ENCODE measurements around the gene MBD2.

MBD2 gene

DNA sequence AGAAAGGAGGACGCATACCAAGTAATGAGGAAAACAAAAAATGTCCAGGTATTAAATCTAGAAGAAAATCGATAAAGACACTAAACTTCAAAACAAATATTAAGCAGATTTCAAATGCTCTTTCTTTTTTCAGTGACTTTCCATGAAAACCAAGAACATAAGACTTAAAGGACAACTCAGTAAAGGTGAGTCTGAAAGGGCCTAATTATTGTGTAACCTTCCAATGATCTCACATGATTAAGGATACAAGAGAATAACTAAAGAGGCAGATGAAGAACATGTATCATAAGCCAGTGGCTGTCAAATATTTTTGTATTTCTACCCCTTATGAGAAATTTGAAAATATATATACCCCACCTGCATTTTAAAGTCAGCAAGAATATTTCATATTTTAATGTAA, 30.7 kb downstream of the MBD2 start:
- DNase-seq, result no peak

DNA sequence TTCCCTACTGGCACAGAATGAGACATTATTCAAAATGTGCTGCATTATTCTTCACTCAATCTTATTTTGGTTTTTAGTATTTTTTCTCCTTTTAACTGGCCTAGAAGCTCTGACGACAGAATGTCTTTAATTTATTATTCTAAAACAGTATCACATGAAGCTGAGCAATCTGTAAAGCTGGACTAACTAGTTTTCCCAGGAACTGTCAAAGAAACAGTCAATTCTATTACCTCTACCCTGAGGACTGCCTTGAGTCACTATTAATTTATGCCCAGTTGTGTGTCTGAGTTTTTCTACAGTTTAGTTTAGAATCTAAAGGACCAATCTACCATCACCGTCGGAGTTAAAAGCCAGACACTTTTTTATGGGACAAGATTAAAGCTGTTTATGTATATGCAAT, 31.6 kb downstream of the MBD2 start:
- DNase-seq, result no peak

DNA sequence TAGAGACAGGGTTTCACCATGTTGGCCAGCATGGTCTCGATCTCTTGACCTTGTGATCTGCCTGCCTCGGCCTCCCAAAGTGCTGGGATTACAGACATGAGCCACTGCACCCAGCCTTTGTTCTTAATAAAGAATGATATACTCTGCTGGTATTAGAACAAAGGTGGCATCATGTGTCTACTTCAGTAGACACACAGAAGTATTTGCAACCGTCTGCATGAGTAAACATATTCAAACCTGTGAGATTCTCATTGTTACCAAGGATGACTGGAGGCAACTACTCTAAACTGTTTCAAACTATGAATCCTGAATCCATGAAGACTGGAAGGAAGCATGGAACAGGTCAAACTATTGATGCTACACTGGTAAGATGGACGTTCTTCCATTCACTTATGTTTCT, 32.1 kb downstream of the MBD2 start:
- no peak for DNase-seq

DNA sequence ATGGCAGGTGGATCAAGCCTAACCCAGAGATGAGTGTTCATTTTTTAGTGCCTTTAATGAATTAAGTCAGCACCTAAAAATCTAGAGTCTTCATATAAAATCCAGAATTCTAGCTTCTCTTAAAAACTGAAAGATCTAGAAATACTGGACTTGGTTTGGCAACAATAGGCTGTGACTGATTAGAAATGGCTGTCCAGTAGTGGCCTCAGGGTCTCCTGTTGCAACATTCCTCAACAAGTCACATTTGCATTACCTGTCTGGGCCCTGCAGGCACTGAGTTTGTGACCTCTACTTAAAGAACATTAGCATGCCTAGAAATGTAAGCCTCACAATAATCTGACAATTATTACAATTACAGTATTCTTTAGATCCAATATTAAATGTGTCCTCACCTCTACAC, 33.1 kb downstream of the MBD2 start:
- DNase-seq, result no peak

DNA sequence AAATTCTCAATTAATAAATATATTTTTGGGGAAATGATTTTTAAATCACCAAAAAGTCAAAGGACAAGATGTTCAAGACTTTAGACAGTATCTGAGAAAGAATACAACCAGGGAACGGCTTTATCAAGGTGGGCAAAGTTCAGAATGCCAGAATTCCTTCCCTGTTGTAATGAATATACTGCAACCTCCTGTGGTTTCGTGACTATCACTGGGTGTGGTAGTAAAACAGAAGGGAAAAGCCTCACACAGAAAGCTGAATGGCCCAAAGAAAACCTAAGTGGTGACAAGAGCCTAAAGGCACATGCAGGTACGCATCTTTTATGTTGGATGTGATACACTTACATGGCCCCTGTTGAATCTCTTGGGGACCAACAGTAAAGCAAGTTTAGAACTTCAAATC, 37.1 kb downstream of the MBD2 start:
- DNase-seq, result no peak

DNA sequence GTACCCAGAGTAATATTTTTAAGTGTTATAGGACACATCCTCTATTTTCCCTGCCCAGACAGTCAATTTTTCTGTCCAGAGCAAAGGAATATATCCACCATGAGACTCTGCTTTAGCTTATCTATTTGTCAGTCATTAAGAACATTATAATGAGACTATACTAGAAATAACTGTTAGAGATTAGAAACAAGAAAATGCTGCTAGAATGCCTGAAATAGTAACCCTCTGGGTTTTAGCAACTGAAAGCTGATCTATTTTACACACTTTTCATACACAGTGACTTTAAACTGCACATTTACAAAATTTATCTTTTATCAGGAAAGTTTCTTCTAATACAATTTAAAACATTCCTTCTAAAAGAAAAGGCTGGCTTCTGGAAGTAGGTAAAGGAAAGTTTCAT, 39.6 kb downstream of the MBD2 start:
- no peak for DNase-seq

DNA sequence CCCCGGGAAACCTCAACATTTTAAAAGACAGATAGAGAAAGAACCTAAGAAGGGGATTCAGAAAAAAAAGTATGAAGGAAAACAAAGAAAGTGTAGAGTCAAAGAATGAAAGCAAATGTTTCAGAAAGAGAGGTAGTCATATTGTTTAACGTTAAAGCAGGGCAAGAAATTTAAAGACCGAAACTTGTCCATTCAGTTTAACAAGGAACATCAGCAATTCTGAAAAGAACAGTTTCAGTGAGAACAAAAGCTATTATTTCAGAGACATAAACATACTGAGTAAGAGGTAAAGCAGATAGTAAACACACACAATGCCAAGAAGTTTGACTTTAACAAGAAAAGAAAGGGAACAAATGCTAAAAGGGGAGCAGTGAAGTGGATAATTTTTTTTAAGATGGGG, 41.1 kb downstream of the MBD2 start:
- DNase-seq, result no peak

DNA sequence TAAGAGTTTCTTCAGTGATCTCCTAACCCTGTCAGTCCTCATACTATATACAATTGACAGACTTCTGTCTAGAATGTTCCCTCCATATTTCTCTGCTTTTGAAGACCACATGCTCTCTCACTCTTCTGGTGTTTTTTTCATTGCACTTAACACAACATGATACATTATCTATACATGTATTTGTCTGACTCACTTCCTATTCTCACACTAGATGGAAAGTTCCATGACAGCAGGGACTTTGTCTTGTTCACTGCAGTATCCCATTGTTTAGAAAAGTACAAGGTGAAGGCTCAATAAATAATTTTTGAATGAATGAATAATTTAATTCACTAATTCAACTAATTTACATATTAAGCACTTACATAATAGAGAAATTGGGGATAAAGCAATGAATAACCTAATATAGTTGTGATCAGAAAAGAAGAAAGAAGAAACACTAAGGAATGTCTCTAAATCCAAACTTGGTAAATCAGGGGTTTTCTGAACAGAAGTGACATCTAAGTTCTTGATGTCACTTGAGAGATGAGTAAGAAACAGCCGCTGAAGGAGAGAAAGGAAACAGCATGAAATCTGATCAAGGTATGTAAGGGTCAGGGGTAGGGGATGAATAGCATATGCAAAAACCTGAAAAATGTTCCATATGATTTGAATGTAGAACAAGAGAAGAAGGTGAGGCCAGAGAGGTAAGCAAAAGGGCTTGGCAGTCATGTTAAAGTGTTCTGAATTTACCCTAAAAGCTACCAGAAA, 42.4 kb downstream of the MBD2 start:
- DNase-seq, result peak; percentile 1

DNA sequence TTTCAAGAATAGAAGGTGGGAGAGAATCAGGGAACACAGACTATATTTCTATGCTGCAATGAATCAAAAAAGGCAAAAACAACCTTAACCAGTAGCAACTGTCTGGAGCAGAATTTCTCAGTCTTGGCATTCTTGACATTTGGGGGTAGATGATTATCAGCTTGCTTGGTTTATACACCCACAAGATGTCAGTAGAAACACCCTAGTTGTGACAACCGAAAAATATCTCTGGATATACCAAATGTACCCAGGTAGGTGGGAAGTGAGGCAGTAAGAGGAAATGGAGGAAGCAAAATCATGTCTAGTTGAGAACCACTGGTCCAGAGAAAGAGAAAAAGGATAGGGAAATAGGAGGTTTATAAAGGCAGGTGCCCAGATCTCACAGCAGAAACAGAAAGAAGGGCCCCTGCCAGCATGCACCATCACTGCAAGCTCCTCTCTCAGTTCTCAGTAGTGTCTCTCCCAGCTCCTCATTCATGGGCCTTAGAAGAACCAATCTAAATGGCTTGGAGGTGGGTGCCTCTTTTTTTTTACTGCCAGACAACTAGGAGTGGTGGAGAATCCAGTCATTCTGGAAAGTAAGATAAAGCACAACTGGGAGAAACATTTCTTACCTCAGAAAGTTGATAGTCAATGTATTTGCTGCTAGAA, 50.4 kb downstream of the MBD2 start:
- DNase-seq, result no peak

DNA sequence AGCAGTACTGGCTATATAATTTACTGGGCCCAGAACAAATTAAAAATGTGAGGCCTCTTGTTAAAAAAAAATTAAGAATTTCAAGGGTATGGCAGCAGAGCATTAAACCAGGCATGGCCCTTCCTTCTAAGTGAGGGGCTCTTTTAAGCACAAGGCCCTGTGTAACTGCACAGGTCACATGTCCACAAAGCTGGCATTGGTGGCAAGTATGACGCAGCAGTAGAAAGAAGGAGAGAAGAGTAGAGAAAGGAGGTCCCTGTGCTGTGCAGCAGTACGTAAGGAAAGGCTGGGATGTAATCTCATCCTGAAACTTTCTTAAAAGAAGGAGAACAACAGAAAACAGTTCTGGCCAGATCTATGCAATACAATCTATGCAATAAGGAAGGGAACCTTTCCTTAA, 51.2 kb downstream of the MBD2 start:
- DNase-seq, result no peak

DNA sequence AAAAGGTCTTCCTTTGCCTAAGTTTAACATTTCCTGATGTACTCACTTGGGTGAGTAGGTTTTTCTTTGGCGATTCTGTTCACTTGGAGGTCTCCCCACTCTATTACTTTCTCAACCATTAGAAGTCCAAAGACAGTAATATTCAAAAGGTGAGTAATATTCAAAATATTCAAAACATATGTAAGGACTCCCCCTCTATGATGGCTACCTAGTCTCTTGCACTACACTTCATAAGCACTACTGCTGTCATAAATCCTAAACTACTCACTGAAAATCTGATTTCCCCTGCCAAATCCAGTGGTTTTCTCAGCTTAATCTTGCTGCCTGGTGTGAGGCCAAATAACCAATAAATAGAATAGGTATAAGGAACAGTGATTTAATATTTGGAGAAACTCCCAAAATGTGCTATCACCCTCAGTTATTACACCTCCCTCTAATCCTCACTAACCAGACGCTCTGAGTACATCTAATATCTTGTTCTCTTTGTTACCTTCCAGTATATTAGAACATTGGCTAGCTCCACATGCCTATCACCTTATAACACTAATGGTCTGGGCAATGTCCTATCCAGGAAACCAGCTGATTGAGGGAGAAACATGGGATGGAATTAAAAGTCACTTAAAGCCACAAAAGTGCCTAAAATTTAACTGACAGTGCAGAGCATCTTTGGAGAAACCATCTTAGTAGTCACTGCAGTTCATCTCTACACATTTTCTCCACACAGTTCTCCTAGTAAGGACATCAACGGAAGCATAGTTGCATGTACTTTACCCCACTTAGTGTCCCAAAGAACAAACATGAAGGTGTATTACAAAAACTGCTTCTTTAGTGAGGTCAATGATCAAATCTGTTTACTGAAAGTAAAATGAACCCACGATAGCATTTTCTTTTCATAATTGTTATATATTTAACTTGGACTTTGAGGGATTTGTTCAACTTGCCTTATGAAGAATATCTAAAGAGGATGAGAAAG, 54.8 kb downstream of the MBD2 start:
- DNase-seq, result no peak

DNA sequence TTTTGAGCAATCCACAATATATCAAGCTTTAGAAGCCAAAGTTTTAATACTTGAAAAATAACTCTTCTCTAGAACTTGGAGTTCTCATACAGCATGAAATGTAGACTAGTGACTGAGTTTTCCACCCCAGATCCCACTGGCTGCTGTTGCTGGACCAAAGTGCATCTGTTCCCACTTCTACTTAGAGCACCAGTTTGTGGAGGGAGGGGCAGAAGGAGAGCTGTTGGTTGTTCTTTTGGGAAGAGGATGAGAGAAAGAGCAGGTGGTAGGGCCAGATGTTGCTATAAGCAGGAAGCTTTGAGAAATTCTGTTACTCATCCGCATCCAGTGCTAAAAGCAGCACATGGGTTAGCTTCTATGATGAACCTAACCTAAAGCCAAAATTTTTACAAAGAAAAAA, 59.0 kb downstream of the MBD2 start:
- DNase-seq, result no peak

DNA sequence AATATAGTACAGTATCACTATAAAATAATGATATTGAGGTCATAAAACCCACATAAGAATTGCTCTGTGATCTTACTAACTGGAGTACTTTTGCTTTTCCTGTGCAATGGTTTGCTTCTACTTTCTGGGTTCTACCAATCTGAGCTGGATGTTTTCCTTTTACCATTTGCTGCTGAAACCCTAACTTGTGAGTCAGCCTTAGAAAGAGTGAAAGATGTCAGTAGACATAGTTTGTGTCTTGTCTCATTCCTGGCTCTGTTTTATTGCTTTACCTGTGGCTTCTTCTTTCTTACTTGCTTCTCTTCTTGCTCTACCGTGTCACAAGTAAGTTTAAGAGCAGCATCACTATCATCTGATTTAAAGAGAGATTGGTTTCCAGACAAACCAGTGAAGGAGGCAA, 61.0 kb downstream of the MBD2 start:
- DNase-seq, result no peak

DNA sequence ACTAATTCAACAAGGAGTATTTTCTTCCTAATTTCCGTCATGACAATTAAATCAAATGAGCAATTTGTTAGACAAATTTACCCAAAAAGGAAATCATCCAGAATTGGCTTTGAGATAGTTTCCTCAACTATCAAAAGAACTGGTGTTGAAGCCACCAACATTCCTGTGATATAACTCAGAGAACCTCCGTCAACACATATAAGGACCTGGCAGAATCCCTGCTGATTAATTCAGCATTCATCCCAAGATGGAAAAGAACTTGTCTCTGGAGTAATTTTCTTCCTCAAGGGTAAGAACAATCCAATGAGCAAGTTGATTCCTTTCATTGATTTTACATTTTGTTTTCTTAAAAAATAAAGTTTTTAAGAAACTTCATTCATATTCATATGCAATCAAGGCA, 62.0 kb downstream of the MBD2 start:
- no peak for DNase-seq

DNA sequence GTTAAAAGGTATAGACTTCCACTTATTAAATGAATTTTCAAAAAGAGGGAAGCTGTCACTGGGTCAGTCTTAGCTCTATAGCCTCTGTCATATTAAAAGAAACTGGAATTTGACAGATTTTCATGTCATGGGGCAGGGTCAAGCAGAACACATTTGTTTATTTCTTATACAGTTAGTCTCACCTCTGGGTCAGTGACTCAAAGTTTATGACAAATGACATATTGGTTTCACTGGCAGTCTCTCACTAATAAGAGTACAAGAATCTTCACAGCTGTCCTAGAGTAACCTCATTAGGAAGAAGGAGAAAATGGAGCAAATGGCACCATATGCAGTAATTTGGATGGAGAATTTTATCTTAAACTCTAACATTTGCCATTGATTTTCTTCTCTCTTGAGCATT, 63.2 kb downstream of the MBD2 start:
- DNase-seq, result no peak

DNA sequence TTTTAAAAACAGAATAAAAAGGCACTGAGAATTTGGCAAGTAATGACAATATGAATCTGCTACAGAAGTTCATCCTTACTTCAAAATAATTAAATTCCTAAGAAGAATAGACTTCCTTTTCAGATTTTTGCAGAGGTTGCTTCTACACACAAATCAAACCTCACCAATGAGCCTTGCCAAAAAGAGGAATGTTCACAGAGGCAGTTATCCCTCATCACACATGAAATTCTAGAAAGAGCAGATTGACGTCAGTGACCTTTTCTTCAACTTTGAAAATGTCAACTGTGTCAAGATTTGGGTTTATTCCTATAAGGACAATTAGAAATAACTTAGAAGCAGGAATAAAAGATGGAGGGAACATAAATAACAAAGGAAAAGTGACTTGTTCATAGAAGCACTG, 64.6 kb downstream of the MBD2 start:
- DNase-seq, result no peak

DNA sequence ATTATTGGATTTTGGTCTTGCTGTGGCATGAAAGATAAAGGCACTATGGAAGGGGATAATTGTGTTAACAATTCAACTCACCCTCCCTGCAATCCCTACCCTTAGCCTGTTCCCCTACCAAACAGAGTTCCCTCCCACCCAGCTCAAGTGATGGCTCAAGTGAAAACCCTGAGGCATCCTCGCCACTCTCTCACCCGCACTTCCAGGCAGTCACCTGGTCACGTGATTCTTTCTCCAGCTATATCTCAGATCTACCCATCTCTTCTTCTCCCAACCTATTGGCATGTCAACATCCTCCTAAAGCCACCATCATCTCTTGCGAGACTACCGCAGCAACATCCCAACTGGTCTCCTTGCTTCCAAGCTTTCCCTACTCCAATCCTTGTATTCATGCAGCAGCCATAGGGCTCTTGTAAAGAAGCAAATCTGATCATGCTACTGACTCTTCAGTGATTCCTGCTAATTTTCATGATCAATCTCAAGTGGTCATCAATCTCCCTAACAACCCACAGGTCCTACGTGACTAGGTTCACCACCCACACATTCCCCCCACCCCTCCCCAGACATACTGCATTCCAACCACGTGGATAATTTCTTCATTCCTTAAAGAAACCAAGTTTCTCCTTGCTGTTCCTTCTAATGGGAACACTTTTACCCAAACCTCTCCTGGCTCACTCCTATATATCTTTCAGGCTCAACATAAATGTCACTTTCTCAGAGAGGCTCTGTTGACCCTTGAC, 66.7 kb downstream of the MBD2 start:
- DNase-seq, result no peak

DNA sequence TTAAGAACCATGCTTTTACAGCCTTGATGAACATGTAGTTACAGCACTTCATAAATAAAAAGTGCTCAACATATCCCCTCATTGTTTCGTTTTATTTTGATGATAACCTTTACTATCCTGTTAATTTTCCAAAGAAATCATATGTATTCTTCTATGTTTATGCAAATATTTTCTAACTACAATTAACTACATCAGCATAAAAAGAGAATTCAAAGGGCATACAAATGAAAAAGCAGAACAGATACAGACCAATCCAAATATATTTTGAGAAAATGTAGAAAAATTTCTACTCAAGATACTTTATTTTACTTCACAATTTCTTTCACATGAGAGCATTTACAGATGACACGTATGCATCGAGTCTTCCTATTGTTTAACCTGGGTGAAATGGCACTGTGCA, 69.1 kb downstream of the MBD2 start:
- no peak for DNase-seq

DNA sequence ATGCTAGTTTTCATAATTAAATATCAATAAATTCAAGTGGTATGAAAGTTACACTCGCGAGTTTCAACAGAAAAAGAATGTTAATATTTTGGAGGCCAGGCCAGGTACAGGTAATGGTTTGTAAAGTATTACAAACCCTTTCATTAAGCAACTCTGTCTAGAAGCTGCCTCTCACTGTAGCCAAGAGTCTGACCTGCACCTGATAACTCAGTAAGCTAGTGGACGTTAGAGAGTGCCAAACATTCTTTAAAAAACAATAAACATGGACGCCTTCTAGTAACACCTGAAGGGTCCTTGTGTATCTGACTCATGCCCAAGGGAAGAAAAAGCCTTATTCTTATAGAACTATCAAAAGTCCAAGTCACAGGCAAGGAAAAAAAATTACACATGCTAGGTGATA, 70.2 kb downstream of the MBD2 start:
- no peak for DNase-seq

DNA sequence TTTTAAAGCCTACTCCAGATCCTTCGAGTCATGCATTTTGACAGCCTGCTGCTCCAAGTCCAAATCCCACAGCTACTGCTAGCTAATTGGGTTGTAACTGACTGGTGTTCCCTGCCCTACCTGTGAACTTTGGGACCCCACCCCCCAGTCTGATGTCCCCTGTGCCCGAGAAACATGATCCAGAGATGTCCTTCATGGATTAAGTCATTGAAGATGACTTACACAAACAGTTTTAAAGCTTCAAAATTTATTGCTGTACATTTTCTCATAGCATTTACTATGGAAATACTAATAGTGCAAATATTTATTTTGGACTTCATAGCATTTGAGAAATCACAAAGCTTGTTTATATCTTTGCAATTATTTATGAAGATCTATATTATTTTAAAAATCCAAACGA, 73.1 kb downstream of the MBD2 start:
- DNase-seq, result no peak

DNA sequence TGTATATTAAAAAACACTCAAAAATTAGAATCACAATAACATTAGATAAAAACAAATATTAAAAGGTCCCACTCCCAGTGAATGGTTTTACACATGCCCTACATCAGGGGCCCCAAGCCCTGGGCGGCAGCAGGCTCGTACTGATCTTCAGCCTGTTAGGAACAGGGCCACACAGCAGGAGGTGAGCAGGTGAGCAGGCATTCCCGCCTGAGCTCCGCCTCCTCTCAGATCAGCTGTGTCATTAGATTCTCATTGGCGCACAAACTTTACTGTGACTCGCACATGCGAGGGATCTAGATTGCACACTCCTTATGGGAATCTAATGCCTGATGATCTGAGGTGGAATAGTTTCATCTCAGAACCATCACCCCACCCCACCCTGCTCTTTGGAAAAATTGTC, 74.2 kb downstream of the MBD2 start:
- no peak for DNase-seq

DNA sequence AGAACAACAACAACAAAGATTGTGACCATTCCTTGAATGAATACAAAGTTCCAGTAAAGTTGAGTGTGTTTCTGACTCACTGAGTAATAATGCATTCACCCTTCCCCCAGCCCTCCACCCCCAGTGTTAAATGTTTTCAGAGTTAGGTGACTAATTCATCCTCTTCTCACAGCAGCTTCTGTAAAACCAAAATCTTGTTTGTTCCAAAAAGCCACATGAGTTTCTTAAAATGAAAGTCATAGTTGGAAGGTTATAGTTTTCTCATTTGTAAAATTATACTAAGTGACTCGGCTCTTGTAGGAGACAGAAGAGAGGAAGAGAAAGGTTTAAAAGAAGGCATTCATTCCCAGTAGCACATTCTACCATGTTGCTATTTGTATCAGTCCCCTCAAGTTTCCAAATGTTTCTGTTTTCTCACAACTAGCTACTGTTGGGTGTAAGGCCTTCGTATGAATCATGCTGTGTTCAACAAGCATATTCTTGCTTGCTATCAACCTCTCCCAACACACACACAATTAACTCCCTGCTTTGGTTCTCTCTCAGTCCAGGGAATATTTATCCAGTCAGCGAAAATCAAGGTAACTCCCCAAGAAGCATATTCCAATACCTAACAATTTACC, 75.3 kb downstream of the MBD2 start:
- DNase-seq, result peak; percentile 71

DNA sequence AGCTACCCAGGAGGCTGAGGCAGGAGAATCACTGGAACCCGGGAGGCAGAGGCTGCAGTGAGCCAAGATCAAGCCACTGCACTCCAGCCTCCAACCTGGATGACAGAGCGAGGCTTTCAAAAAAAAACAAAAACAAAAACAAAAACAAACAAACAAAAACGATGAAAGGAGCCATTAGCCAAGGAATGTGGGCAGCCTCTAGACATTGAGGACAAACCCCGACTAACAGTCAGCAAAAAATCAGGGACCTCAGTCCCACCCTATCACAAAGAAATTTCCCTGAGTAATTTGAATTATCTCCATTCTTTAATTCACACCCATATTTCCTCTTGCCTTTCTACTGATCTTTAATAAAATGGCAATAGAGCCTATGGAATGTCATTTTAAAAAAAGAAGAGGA, 75.8 kb downstream of the MBD2 start:
- no peak for DNase-seq
